ENCODE measurements around the gene MCRIP1. TPM values are rescaled to one million over a fixed set of nuclear protein-coding genes. Genes with fewer than 3 reads are reported as not detected.

The MCRIP1 gene
- total and polyA plus RNA-seq, 7 experiments from 2014 or later = 41.1 to 65.3 (median 53.1) TPM

- Histone ChIP-seq H3K4me1 (ENCODE audit: control insufficient read depth in 2 of 2, insufficient read depth in 2 of 2, low read length in 2 of 2) (peaks cover 20 to 30% of the 10 kb centered on the region in 2 donors), H3K27me3 (ENCODE audit: control insufficient read depth in 2 of 2, insufficient read depth in 2 of 2, low read length in 2 of 2) (no peaks in the 10 kb centered on the region), H3K9me3 (ENCODE audit: control insufficient read depth in 2 of 3, low read length in 3 of 3) (no peaks in the 10 kb centered on the region), H3K4me3 (ENCODE audit: low read length) (no peak overlapping the region), H3K27ac (ENCODE audit: low read depth, low read length) (peak overlapping the region; percentile 20), H3K36me3 (ENCODE audit: control insufficient read depth in 2 of 3, insufficient read depth in 3 of 3, low read length in 3 of 3) (peaks cover 0 to 17% (median 0%) of the 10 kb centered on the region in 3 experiments)
- Mint-ChIP-seq H3K4me3 (peak overlapping the region; percentile 15 to 78 (median 66)), H3K27me3 (peaks cover 0 to 5% (median 0%) of the 10 kb centered on the region in 5 donors), H3K36me3 (peaks cover 0 to 21% (median 4%) of the 10 kb centered on the region in 5 donors), H3K4me1 (peaks cover 24 to 53% (median 45%) of the 10 kb centered on the region in 7 donors), H3K27ac (peak overlapping the region; percentile 31 to 86 (median 84)), H3K9me3 (peaks cover 0 to 12% (median 0%) of the 10 kb centered on the region in 11 donors)
- intact Hi-C loops (cut with micrococcal nuclease) = loop anchor here (5.0 to 10.0 kb wide), 5 partner anchors 49 to 1408 kb away; partner anchors contain the start of genes ACTG1 (in 1 of the 2), CCDC137 (in 1 of the 2), OXLD1 (in 1 of the 2) and PCYT2 (in 1 of the 2)
- ATAC-seq = no peak
- ChIA-PET POLR2A (interaction anchor here (0.6 to 3.8 kb wide), 2 partner anchors 8 to 145 kb away, joined by 3 to 62 read pairs; partner anchors contain the start of gene ARHGDIA), CTCF (no interaction called here)
- no peak for DNase-seq
Observed at GRCh38 chr17:81863123-81863675, 30.1 kb upstream of the MCRIP1 start.

GRCh38 chr17:81860756-81861568 lies 27.9 kb upstream of the MCRIP1 start:
- intact Hi-C loops (cut with micrococcal nuclease) = loop anchor here (1.0 to 10.0 kb wide), 24 partner anchors 9 to 1406 kb away; partner anchors contain the start of genes ACTG1 (in 2 of the 2), ALYREF (in 2 of the 2), ANAPC11 (in 2 of the 2) and ARL16 (in 2 of the 2)

GRCh38 chr17:81859906-81860755 lies 27.0 kb upstream of the MCRIP1 start, which contains the start of gene P4HB:
Gene P4HB (minus strand): TSS chr17:81860535. CDS start chr17:81860471, 64 bp downstream.
- H3K27ac Mint-ChIP-seq = peak within 1 kb of the TSS; percentile 89 to 100 (median 98)
- DNase-seq (peak in 3 of 9 donors; percentile 85 to 95 (median 94)), ATAC-seq (no peak)
- H3K27ac ChIP-seq (ENCODE audit: low read depth, low read length) = peak within 1 kb of the TSS; percentile 95
- CTCF ChIA-PET = interaction anchor here (0.5 kb wide), 1 partner anchor 281 kb away, joined by 3 read pairs; no protein-coding TSS in a partner anchor
- H3K27me3 ChIP-seq (ENCODE audit: control insufficient read depth in 2 of 2, insufficient read depth in 2 of 2, low read length in 2 of 2) = no peaks in the 10 kb centered on the region
- no peaks in the 10 kb centered on the region for H3K9me3 ChIP-seq (ENCODE audit: control insufficient read depth in 2 of 3, low read length in 3 of 3)
- peaks cover 0 to 10% (median 0%) of the 10 kb centered on the region in 11 donors for H3K9me3 Mint-ChIP-seq
- POLR2A ChIA-PET = interaction anchor here (0.6 to 3.8 kb wide), 10 partner anchors 10 to 349 kb away, joined by 3 to 62 read pairs (median 3); partner anchors contain the start of genes ARHGDIA, ARL16, HGS and MAFG
- peaks cover 19 to 52% (median 43%) of the 10 kb centered on the region in 7 donors for H3K4me1 Mint-ChIP-seq
- H3K4me1 ChIP-seq (ENCODE audit: control insufficient read depth in 2 of 2, insufficient read depth in 2 of 2, low read length in 2 of 2) = peaks cover 20 to 27% of the 10 kb centered on the region in 2 donors
- H3K36me3 Mint-ChIP-seq = peaks cover 0 to 28% (median 4%) of the 10 kb centered on the region in 5 donors
- H3K4me3 Mint-ChIP-seq = peak within 1 kb of the TSS; percentile 81 to 99 (median 91)
- H3K4me3 ChIP-seq (ENCODE audit: low read length) = peak within 1 kb of the TSS; percentile 83
- H3K36me3 ChIP-seq (ENCODE audit: control insufficient read depth in 2 of 3, insufficient read depth in 3 of 3, low read length in 3 of 3) = peaks cover 2 to 32% (median 6%) of the 10 kb centered on the region in 3 experiments
- intact Hi-C loops (cut with micrococcal nuclease) = loop anchor here (1.0 to 10.0 kb wide), 22 partner anchors 11 to 1405 kb away; partner anchors contain the start of genes ACTG1 (in 2 of the 2), ARL16 (in 2 of the 2), MCRIP1 (in 2 of the 2) and MRPL12 (in 2 of the 2)
- peaks cover 0 to 5% (median 0%) of the 10 kb centered on the region in 5 donors for H3K27me3 Mint-ChIP-seq

More at GRCh38 chr17:81860756-81861568, 27.9 kb upstream of the MCRIP1 start:
- peaks cover 20 to 27% of the 10 kb centered on the region in 2 donors for H3K4me1 ChIP-seq (ENCODE audit: control insufficient read depth in 2 of 2, insufficient read depth in 2 of 2, low read length in 2 of 2)
- Mint-ChIP-seq H3K27ac (peak overlapping the region; percentile 89 to 100 (median 98)), H3K36me3 (peaks cover 0 to 23% (median 4%) of the 10 kb centered on the region in 5 donors), H3K4me3 (peak overlapping the region; percentile 81 to 99 (median 90)), H3K4me1 (peaks cover 19 to 53% (median 43%) of the 10 kb centered on the region in 7 donors), H3K9me3 (peaks cover 0 to 10% (median 0%) of the 10 kb centered on the region in 11 donors), H3K27me3 (peaks cover 0 to 5% (median 0%) of the 10 kb centered on the region in 5 donors)
- POLR2A ChIA-PET = interaction anchor here (0.6 to 3.8 kb wide), 7 partner anchors 10 to 822 kb away, joined by 3 to 62 read pairs (median 3); partner anchors contain the start of genes ARHGDIA, ARL16, HGS and PPP1R27
- H3K27ac ChIP-seq (ENCODE audit: low read depth, low read length) = peak overlapping the region; percentile 95
- H3K36me3 ChIP-seq (ENCODE audit: control insufficient read depth in 2 of 3, insufficient read depth in 3 of 3, low read length in 3 of 3) = peaks cover 0 to 24% (median 6%) of the 10 kb centered on the region in 3 experiments
- peak; percentile 98 to 100 (median 100) for DNase-seq
- CTCF ChIA-PET = no interaction called here
- H3K4me3 ChIP-seq (ENCODE audit: low read length) = peak overlapping the region; percentile 83
- H3K27me3 ChIP-seq (ENCODE audit: control insufficient read depth in 2 of 2, insufficient read depth in 2 of 2, low read length in 2 of 2) = no peaks in the 10 kb centered on the region
- ATAC-seq = peak; percentile 91
- H3K9me3 ChIP-seq (ENCODE audit: control insufficient read depth in 2 of 3, low read length in 3 of 3) = no peaks in the 10 kb centered on the region

GRCh38 chr17:81858967-81859905 lies 26.1 kb upstream of the MCRIP1 start:
- intact Hi-C loops (cut with micrococcal nuclease) = no loop called here
- Histone ChIP-seq H3K36me3 (ENCODE audit: control insufficient read depth in 2 of 3, insufficient read depth in 3 of 3, low read length in 3 of 3) (peaks cover 6 to 41% (median 9%) of the 10 kb centered on the region in 3 experiments), H3K27ac (ENCODE audit: low read depth, low read length) (peak overlapping the region; percentile 86), H3K27me3 (ENCODE audit: control insufficient read depth in 2 of 2, insufficient read depth in 2 of 2, low read length in 2 of 2) (no peaks in the 10 kb centered on the region), H3K9me3 (ENCODE audit: control insufficient read depth in 2 of 3, low read length in 3 of 3) (no peaks in the 10 kb centered on the region), H3K4me1 (ENCODE audit: control insufficient read depth in 2 of 2, insufficient read depth in 2 of 2, low read length in 2 of 2) (peaks cover 20 to 27% of the 10 kb centered on the region in 2 donors), H3K4me3 (ENCODE audit: low read length) (peak overlapping the region; percentile 65)
- peaks cover 0 to 5% (median 0%) of the 10 kb centered on the region in 5 donors for H3K27me3 Mint-ChIP-seq
- H3K27ac Mint-ChIP-seq = peak overlapping the region; percentile 42 to 98 (median 83)
- H3K4me3 Mint-ChIP-seq = peak overlapping the region; percentile 81 to 93 (median 90)
- H3K36me3 Mint-ChIP-seq = peaks cover 0 to 30% (median 4%) of the 10 kb centered on the region in 5 donors
- DNase-seq (peak in 1 of 9 donors; percentile 19), ATAC-seq (no peak)
- CTCF ChIA-PET = interaction anchor here (0.5 kb wide), 1 partner anchor 282 kb away, joined by 3 read pairs; no protein-coding TSS in a partner anchor
- peaks cover 0 to 10% (median 0%) of the 10 kb centered on the region in 11 donors for H3K9me3 Mint-ChIP-seq
- peaks cover 19 to 52% (median 43%) of the 10 kb centered on the region in 7 donors for H3K4me1 Mint-ChIP-seq
- POLR2A ChIA-PET = interaction anchor here (0.6 to 1.9 kb wide), 6 partner anchors 11 to 202 kb away, joined by 3 to 18 read pairs (median 4); partner anchors contain the start of genes ARHGDIA and MAFG

Measured in naive thymus-derived CD4-positive, alpha-beta T cell (primary cell).